ENCODE data around the gene PAPOLG. TPM values are rescaled to one million over a fixed set of nuclear protein-coding genes. Genes with fewer than 3 reads are reported as not detected.

PAPOLG gene
- total RNA-seq, 1 donor from 2014 or later, result 14.7 TPM

Other genes starting within 250 kb of the PAPOLG start
- gene BCL11A, start 202.6 kb upstream of the PAPOLG start, total RNA-seq, result 0.11 and 0.57 TPM in 2 replicates
- 4.0 and 4.9 TPM in 2 replicates for gene REL, start 125.3 kb downstream of the PAPOLG start, total RNA-seq

All from myocyte (in vitro differentiated cells).